ENCODE measurements around the gene FAAP24.
"Not testable (repeated sequence)": the region's sequence is repeated elsewhere in the genome, so short reads cannot be mapped to it uniquely, and the experiment has no call there.

FAAP24 gene

GRCh38 chr19:32997061-32997464 is 25.0 kb downstream of the FAAP24 start:
- not testable (repeated sequence) for H3K4me3 ChIP-seq

GRCh38 chr19:32997716-32998355 is 25.8 kb downstream of the FAAP24 start:
- Histone ChIP-seq H3K4me3 (no peak overlapping the region), H3K27ac (no peak overlapping the region)

More at GRCh38 chr19:32997061-32997464, 25.0 kb downstream of the FAAP24 start:
- not testable (repeated sequence) for H3K27ac ChIP-seq

GRCh38 chr19:32998722-32999121 is 26.7 kb downstream of the FAAP24 start:
- no peak overlapping the region for H3K4me3 ChIP-seq
- H3K27ac ChIP-seq = no peak overlapping the region

GRCh38 chr19:33000510-33000909 is 28.5 kb downstream of the FAAP24 start:
- Histone ChIP-seq H3K4me3 (no peak overlapping the region), H3K27ac (no peak overlapping the region)

- Histone ChIP-seq H3K27ac (no peak overlapping the region), H3K4me3 (no peak overlapping the region)
Observed at GRCh38 chr19:33000910-33001309, 28.9 kb downstream of the FAAP24 start.

- H3K27ac ChIP-seq, H3K4me3 ChIP-seq: not testable (repeated sequence)
Observed at GRCh38 chr19:33002126-33002865, 30.3 kb downstream of the FAAP24 start.

GRCh38 chr19:33003424-33004024 is 31.5 kb downstream of the FAAP24 start:
- H3K27ac ChIP-seq, H3K4me3 ChIP-seq: not testable (repeated sequence)

GRCh38 chr19:33005440-33005839 is 33.4 kb downstream of the FAAP24 start:
- Histone ChIP-seq H3K4me3 (no peak overlapping the region), H3K27ac (no peak overlapping the region)

GRCh38 chr19:33008738-33009137 is 36.7 kb downstream of the FAAP24 start:
- H3K4me3 ChIP-seq = no peak overlapping the region
- no peak overlapping the region for H3K27ac ChIP-seq

- not testable (repeated sequence) for H3K27ac ChIP-seq, H3K4me3 ChIP-seq
Observed at GRCh38 chr19:33010891-33011290, 38.8 kb downstream of the FAAP24 start.

GRCh38 chr19:33022472-33023116 is 50.6 kb downstream of the FAAP24 start:
- Histone ChIP-seq H3K4me3 (no peak overlapping the region), H3K27ac (no peak overlapping the region)

- H3K27ac ChIP-seq = no peak overlapping the region
- H3K4me3 ChIP-seq = no peak overlapping the region
Observed at GRCh38 chr19:33024398-33024797, 52.4 kb downstream of the FAAP24 start.

- H3K27ac ChIP-seq, H3K4me3 ChIP-seq: not testable (repeated sequence)
Observed at GRCh38 chr19:33025468-33026238, 53.6 kb downstream of the FAAP24 start.

- H3K27ac ChIP-seq, H3K4me3 ChIP-seq: not testable (repeated sequence)
Observed at GRCh38 chr19:33026602-33027001, 54.6 kb downstream of the FAAP24 start.
